GM21526 (cell line): Measurements from ENCODE around the gene ODF2.
A peak's percentile ranks its signal among the peaks of the same experiment; 100 is the strongest.
"Not testable (repeated sequence)": the region's sequence is repeated elsewhere in the genome, so short reads cannot be mapped to it uniquely, and the experiment has no call there.

Source experiments
- ATAC-seq: cut with Tn5 transposase; IDR thresholded peaks from one replicate; pipeline ENCODE4 v1.9.1; 2021; ENCODE audit warnings: moderate library complexity; ENCODE audit not compliant: unreplicated experiment, low FRiP score

ODF2 gene

DNA sequence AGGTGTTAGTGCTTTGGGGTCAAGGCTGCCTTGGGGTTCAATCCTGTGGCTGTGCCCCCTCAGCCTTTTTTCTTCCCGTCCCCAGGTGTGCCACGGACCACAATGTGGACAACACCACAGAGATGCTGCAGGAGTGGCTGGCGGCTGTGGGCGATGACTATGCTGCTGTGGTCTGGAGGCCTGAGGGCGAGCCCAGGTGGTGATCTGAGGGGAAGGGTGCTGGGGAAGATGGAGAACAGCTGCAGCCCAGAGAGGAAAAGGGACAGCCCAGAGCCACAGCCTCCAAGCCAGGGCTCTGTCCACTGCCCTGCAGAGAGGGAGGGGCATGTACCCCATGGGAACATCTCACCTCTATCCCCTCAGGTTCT is 33.0 kb upstream of the ODF2 start:
- no peak for ATAC-seq

GRCh38 chr9:128423356-128423755 is 32.5 kb upstream of the ODF2 start:
- not testable (repeated sequence) for ATAC-seq

GRCh38 chr9:128424268-128424780 is 31.5 kb upstream of the ODF2 start:
- ATAC-seq = no peak

- ATAC-seq = no peak
Observed at GRCh38 chr9:128428644-128429512, 26.9 kb upstream of the ODF2 start.

GRCh38 chr9:128429513-128430086 is 26.2 kb upstream of the ODF2 start:
- ATAC-seq = no peak

DNA sequence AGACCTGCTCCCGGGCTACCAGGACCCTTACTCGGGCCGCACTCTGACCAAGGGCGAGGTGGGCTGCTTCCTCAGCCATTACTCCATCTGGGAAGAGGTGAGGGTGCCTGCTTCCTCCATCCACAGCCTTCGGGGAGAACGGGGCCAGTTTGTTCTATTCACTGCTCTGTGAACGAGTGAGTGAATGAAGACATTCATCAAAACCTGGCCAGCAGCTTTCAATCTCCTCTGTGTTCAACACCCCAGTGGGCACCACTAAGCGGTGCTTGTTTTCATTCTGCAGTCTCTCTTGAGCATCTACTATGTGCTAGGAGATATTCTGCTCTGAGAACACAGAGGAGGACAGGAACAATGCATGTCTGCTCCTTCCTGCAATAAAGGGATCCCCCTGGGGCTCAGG is 24.6 kb upstream of the ODF2 start:
- ATAC-seq = no peak

GRCh38 chr9:128434340-128434739 is 21.5 kb upstream of the ODF2 start:
- ATAC-seq = no peak

DNA sequence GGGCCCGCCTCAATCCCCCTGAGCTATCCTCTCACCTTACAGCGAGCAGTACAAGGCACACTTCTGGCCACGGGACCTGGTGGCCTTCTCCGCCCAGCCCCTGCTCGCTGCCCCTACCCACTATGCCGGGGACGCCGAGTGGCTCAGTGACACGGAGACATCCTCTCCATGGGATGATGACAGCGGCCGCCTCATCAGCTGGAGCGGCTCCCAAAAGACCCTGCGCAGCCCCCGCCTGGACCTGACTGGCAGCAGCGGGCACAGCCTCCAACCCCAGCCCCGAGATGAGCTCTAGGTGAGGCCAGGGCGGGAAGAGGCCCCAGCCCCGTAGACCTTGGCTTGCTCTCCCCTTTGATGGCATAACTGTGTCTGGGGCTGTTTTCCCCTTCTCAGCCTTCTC is 20.2 kb upstream of the ODF2 start:
- no peak for ATAC-seq

DNA sequence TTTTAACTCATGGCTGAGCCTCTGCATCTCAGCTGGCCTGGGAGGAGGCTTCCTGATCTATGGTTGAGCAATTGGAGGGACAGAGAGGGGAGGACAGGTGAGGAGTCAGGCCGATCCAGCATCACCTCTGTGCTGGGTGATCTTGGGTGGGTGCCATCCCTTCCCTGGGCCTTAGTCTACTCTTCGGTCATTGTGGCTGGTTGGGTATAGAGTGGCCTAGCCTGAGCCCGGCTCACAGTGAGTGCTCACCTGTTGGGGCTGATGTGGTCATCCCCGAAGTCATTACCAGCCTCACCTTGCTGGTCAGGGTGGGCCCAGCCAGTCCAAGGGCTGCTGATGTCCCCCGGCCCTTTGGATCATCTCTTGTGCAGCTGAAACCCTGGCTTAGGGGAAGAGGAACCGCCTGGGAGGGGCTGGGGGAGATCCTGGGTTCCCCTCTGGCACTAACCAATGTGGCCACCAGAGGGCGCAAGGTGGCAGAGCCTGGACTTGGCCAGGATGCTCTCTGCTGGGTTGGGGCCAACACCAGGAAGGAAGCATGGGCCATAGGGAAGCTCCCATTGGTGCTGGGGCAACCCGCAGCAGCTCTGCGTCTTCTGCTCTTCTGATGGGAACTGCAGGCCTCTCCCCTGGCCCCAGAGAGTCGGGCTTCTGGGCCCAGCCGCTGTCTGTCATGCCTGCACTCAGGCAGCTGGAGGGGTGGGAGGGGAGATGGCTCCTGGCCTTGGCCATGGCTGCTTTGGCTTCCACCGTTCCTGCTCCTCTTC is 17.3 kb upstream of the ODF2 start:
- ATAC-seq = peak; percentile 72

GRCh38 chr9:128439273-128439672 is 16.5 kb upstream of the ODF2 start:
- no peak for ATAC-seq

DNA sequence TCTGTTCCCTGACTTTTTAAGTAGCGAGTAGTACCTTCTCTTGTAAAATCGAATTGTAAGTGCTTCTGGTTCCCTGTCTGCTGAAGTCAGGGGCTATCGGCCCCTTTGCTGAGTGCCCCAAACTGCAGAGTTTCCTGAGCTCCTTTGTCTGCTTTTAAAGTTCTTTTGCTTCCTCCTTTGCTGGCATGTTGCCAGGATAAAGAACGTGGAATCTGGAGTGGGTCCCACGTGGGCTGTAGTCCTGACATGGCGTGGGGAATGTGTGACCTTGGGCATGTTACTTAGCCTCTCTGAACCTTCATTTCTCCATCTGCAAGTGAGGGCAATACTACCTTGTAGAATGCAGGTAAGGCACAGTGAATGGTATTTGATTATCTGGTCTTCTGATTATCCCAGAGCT is 13.7 kb upstream of the ODF2 start:
- no peak for ATAC-seq

DNA sequence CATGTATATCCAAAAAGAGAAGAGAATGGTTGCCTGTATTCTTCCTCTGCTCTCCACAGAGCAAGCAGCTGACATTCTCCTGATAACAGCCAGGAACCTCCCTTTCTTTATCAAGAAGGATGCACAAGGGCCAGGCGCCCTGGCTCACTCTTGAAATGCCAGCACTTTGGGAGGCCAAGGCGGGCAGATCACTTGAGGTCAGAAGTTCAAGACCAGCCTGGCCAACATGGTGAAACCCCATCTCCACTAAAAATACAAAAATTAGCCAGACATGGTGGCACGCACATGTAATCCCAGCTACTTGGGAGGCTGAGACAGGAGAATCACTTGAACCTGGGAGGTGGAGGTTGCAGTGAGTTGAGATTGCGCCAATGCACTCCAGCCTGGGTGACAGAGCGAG is 9.3 kb upstream of the ODF2 start:
- ATAC-seq = not testable (repeated sequence)

DNA sequence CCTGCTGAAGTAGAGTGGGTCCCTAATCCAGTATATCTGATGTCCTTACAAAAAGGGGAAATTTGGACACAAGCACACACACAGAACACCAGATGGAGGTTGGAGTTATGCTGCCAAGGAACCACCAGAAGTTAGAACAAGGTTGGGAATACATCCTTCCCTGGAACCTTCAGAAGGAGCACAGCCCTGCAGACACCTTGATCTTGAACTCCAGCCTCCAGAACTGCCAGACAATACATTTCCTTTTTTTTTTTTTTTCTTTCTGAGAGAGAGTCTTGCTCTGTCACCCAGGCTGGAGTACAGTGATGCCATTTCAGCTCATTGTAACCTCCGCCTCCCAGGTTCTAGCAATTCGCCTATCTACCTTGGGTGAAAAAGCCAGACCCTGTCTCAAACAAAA is 7.1 kb upstream of the ODF2 start:
- no peak for ATAC-seq

DNA sequence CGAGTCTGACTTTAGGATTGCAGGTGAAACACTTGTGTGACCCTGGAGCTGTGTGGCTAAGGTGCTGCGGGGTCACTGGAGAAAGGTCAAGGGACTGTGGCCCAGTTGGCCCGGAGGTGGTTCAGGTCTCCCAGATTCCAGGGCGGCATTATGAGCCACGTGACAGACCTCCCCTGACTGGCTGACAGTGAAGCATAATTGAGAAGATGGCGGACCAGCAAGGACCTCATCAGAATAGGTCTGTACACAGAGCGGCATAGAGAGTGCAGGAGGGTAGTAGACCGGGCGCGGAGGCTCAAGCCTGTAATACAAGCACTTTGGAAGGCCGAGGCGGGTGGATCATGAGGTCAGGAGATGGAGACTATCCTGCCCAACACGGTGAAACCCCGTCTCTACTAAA is 815 bp upstream of the ODF2 start:
- ATAC-seq = no peak

GRCh38 chr9:128456613-128457061 is 831 bp downstream of the ODF2 start:
- ATAC-seq = peak; percentile 49

- ATAC-seq = no peak
Observed at GRCh38 chr9:128457207-128457606, 1.4 kb downstream of the ODF2 start.

DNA sequence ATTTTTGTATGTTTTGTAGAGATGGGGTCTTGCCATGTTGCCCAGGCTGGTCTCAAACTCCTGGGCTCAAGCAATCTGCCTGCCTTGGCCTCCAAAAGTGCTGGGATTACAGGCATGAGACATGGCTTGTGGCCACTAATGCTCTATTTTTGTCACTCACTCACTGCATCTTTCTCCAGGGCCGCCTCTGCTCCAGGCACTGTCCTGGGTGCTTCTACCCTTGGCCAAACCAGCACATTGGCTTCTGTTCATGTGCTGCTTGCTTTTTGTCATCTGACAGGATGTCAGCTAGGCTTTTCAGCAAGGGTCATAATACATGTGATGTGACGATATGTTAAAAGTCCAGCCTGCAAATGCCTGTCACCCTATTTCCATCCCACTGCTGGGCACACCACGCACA is 3.2 kb downstream of the ODF2 start:
- ATAC-seq = no peak

- ATAC-seq = no peak
Observed at GRCh38 chr9:128469070-128469469, 13.3 kb downstream of the ODF2 start.

- no peak for ATAC-seq
Observed at GRCh38 chr9:128470560-128470959, 14.8 kb downstream of the ODF2 start.

DNA sequence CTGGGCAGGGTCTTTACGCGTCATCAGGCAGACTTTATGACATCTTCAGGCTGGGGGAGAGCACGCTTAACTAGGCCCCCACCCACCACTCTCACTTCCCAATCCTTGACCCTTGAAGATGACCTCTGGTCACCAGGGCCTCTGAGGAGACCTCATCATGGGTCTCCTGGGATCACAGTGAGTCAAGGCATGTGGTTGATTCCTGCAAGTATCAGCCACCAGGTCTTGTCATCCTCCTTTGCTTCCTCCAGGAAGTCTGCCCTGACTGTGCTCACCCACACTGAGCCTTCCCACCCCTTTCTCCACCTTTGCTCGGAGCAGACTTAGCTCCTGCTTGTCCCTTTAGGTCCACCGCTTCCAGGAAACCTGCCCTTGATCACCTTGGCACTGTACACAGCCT is 17.3 kb downstream of the ODF2 start:
- no peak for ATAC-seq

DNA sequence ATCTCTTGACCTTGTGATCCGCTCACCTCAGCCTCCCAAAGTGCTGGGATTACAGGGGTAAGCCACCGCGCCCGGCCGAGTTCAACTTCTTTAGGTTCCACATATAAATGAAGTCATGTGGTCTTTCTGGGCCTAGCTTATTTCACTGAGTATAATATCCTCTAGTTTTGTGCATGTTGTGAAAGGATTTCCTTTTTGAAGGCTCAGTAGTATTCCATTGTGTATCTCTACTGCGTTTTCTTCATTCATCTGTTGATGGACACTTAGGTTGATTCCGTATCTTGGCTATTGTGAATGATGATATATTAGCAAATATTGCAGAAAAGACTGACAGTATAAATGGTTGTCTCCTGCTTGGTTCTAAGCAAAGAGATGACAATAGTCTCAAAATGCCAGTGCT is 20.1 kb downstream of the ODF2 start:
- no peak for ATAC-seq
